ENCODE measurements around the gene LTB.
"Not testable (repeated sequence)": the region's sequence is repeated elsewhere in the genome, so short reads cannot be mapped to it uniquely, and the experiment has no call there.

The LTB gene

GRCh38 chr6:31597006-31597405 is 14.8 kb upstream of the LTB start:
- TF ChIP-seq ESRRG (CRISPR knock-in tag; IDR thresholded peaks at IDR 0.05) (no peak), TCF4 (CRISPR knock-in tag; IDR thresholded peaks at IDR 0.05; ENCODE audit: borderline replicate concordance) (no peak), ISL1 (CRISPR knock-in tag; IDR thresholded peaks at IDR 0.05) (no peak), PATZ1 (CRISPR knock-in tag; IDR thresholded peaks at IDR 0.05; ENCODE audit: borderline replicate concordance) (no peak), ZFP30 (CRISPR knock-in tag; IDR thresholded peaks at IDR 0.05) (no peak), CREB5 (CRISPR knock-in tag; IDR thresholded peaks at IDR 0.05; ENCODE audit: low read depth) (no peak), TOX (CRISPR knock-in tag; IDR thresholded peaks at IDR 0.05; ENCODE audit: borderline replicate concordance) (no peak), GLIS3 (CRISPR knock-in tag; IDR thresholded peaks at IDR 0.05) (no peak), ARNTL (CRISPR knock-in tag; IDR thresholded peaks at IDR 0.05; ENCODE audit: borderline replicate concordance, low read depth) (no peak)
- ATAC-seq = peak; percentile 82

- ATAC-seq = no peak
- TF ChIP-seq BACH2 (CRISPR knock-in tag; IDR thresholded peaks at IDR 0.05; ENCODE audit: borderline replicate concordance) (no peak), SNAI2 (CRISPR knock-in tag; IDR thresholded peaks at IDR 0.05) (no peak), OSR1 (CRISPR knock-in tag; IDR thresholded peaks at IDR 0.05) (no peak), TOX (CRISPR knock-in tag; IDR thresholded peaks at IDR 0.05; ENCODE audit: borderline replicate concordance) (no peak), ZC3H10 (CRISPR knock-in tag; IDR thresholded peaks at IDR 0.05) (no peak), CREB5 (CRISPR knock-in tag; IDR thresholded peaks at IDR 0.05; ENCODE audit: low read depth) (no peak), ZFP3 (CRISPR knock-in tag; IDR thresholded peaks at IDR 0.05) (no peak), ZNF70 (CRISPR knock-in tag; IDR thresholded peaks at IDR 0.05) (no peak), PATZ1 (CRISPR knock-in tag; IDR thresholded peaks at IDR 0.05; ENCODE audit: borderline replicate concordance) (no peak), CSRNP3 (CRISPR knock-in tag; IDR thresholded peaks at IDR 0.05) (no peak), PPARA (CRISPR knock-in tag; IDR thresholded peaks at IDR 0.05; ENCODE audit: borderline replicate concordance) (no peak), ZNF565 (CRISPR knock-in tag; conservative IDR thresholded peaks at IDR 0.05; ENCODE audit: low read depth) (no peak), TCF4 (CRISPR knock-in tag; IDR thresholded peaks at IDR 0.05; ENCODE audit: borderline replicate concordance) (no peak), ISL1 (CRISPR knock-in tag; IDR thresholded peaks at IDR 0.05) (no peak), ZFP30 (CRISPR knock-in tag; IDR thresholded peaks at IDR 0.05) (no peak), ARNTL (CRISPR knock-in tag; IDR thresholded peaks at IDR 0.05; ENCODE audit: borderline replicate concordance, low read depth) (no peak)
These were observed 10.2 kb upstream of the LTB start for GRCh38 chr6:31592396-31592771.

- ATAC-seq = not testable (repeated sequence)
These were observed 8.5 kb upstream of the LTB start for GRCh38 chr6:31590691-31591090.

GRCh38 chr6:31588871-31589650 is 6.8 kb upstream of the LTB start:
- ATAC-seq = peak; percentile 27; the same call in 2 of the 3 replicates
- TF ChIP-seq GLIS3 (CRISPR knock-in tag; IDR thresholded peaks at IDR 0.05) (no peak), CREB5 (CRISPR knock-in tag; IDR thresholded peaks at IDR 0.05; ENCODE audit: low read depth) (no peak), CSRNP3 (CRISPR knock-in tag; IDR thresholded peaks at IDR 0.05) (no peak), ZNF565 (CRISPR knock-in tag; conservative IDR thresholded peaks at IDR 0.05; ENCODE audit: low read depth) (no peak), ZFP30 (CRISPR knock-in tag; IDR thresholded peaks at IDR 0.05) (no peak), TCF4 (CRISPR knock-in tag; IDR thresholded peaks at IDR 0.05; ENCODE audit: borderline replicate concordance) (no peak), ZNF70 (CRISPR knock-in tag; IDR thresholded peaks at IDR 0.05) (no peak), ESRRG (CRISPR knock-in tag; IDR thresholded peaks at IDR 0.05) (no peak), RARB (CRISPR knock-in tag; IDR thresholded peaks at IDR 0.05) (no peak), ARNTL (CRISPR knock-in tag; IDR thresholded peaks at IDR 0.05; ENCODE audit: borderline replicate concordance, low read depth) (no peak)
